ENCODE measurements around the gene CNIH3.

Gene CNIH3

DNA sequence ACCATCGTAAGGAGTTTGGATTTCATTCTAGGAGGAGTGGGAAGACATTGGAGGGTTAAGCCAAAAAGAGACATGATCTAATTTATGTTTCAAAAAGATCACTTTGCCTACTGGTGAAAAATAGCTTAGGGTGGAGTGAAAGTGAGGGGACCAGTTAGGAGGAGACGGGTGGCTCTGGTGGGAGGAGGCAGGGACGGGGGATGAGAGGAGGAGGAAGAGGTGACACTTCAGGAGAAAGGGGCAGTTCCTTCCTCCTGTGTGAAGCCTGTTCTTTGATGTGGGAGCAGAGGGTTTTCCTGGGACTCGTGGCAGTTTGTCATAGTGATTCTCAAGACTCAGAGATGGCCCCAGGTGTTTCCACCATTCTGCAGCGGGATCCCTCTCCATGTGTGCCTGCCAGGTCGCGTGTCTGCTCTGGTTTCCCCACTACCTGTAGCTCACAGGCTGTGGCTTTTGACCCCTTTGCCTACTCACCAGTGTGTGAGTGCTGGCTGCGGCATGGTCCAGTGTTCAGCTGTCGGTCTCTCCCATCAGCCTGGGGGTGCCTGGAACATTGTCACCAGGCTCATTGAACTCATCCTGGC lies 102.4 kb downstream of the CNIH3 start:
- no peaks in the 10 kb centered on the region for H3K79me2 ChIP-seq (ENCODE audit: control insufficient read depth, insufficient read depth, low read length, unreplicated experiment)
- H3K4me1 ChIP-seq (ENCODE audit: control insufficient read depth, insufficient read depth, low read length, unreplicated experiment) = no peaks in the 10 kb centered on the region
- H3K27me3 ChIP-seq (ENCODE audit: insufficient read depth, low read length) = no peaks in the 10 kb centered on the region
- no peak overlapping the region for H3K4me3 ChIP-seq (ENCODE audit: low read depth, low read length)
- no peaks in the 10 kb centered on the region for H3K36me3 ChIP-seq (ENCODE audit: insufficient read depth, low read length)
- H3K27ac ChIP-seq (ENCODE audit: low read depth, low read length) = no peak overlapping the region
- no peak overlapping the region for H2AFZ ChIP-seq (ENCODE audit: low read length, unreplicated experiment)

DNA sequence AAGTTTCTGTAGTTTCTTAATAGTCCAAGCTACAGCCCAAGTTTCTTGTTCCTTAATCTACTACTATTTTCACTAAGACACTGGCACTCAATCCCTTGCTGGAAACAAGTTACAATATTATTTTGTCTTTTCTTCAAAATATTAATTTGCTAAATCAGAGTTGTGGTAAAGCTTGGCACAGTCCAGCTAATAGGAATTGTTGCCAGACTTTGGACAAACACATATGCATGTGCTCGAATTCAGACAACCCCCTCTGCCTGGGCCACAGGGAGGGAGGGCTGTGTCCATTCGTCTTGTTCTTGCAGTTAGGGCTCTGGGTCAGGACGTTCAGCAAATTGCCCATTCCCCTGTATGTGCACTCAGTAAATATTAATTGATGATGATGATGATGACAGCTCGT lies 103.6 kb downstream of the CNIH3 start:
- no peak overlapping the region for H2AFZ ChIP-seq (ENCODE audit: low read length, unreplicated experiment)
- H3K4me1 ChIP-seq (ENCODE audit: control insufficient read depth, insufficient read depth, low read length, unreplicated experiment) = no peaks in the 10 kb centered on the region
- no peaks in the 10 kb centered on the region for H3K36me3 ChIP-seq (ENCODE audit: insufficient read depth, low read length)
- no peaks in the 10 kb centered on the region for H3K27me3 ChIP-seq (ENCODE audit: insufficient read depth, low read length)
- H3K79me2 ChIP-seq (ENCODE audit: control insufficient read depth, insufficient read depth, low read length, unreplicated experiment) = no peaks in the 10 kb centered on the region
- H3K27ac ChIP-seq (ENCODE audit: low read depth, low read length) = no peak overlapping the region
- no peak overlapping the region for H3K4me3 ChIP-seq (ENCODE audit: low read depth, low read length)

DNA sequence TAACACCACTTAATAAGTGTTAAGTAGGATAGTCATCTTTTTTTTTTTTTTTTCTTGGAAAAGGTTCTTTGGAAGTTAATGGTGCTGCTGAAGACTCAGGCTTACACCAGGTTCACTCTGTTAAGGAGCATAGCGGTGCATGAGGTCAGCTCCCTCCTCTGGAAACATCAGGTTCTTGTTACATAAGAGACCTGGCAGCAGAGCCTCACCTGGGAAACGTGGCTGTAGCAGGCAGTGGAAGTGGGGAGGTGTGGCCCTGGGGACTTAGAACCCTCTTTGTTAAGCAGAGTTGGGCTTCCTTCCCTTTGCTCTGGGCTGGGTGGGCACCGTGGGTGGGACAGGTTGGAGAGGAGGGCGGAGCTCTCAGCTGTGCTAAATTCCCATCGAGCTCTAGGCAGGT lies 104.1 kb downstream of the CNIH3 start:
- H2AFZ ChIP-seq (ENCODE audit: low read length, unreplicated experiment) = no peak overlapping the region
- H3K27me3 ChIP-seq (ENCODE audit: insufficient read depth, low read length) = no peaks in the 10 kb centered on the region
- H3K27ac ChIP-seq (ENCODE audit: low read depth, low read length) = no peak overlapping the region
- H3K4me3 ChIP-seq (ENCODE audit: low read depth, low read length) = no peak overlapping the region
- H3K36me3 ChIP-seq (ENCODE audit: insufficient read depth, low read length) = no peaks in the 10 kb centered on the region
- no peaks in the 10 kb centered on the region for H3K79me2 ChIP-seq (ENCODE audit: control insufficient read depth, insufficient read depth, low read length, unreplicated experiment)
- no peaks in the 10 kb centered on the region for H3K4me1 ChIP-seq (ENCODE audit: control insufficient read depth, insufficient read depth, low read length, unreplicated experiment)

DNA sequence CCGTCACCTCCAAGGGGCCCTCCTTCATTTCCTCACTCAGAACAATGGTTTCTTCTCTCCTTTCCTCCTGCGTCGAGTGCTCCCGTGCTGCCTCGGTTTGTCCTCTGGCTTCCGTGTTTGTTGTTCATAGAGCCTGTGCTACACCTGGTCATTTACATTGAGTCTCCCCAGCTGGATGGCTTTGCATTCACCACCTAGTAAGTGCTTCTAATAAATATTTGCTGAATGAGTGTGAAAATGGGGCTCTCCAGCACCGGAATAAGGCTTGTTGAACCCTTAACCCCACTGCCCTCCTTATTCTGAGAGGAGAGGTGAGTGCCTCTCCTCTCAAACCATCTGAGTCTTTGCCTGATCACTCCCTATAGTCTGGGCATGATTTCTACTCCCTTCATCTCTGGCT lies 104.9 kb downstream of the CNIH3 start:
- no peak overlapping the region for H3K27ac ChIP-seq (ENCODE audit: low read depth, low read length)
- H3K27me3 ChIP-seq (ENCODE audit: insufficient read depth, low read length) = no peaks in the 10 kb centered on the region
- no peak overlapping the region for H3K4me3 ChIP-seq (ENCODE audit: low read depth, low read length)
- H3K36me3 ChIP-seq (ENCODE audit: insufficient read depth, low read length) = no peaks in the 10 kb centered on the region
- H3K4me1 ChIP-seq (ENCODE audit: control insufficient read depth, insufficient read depth, low read length, unreplicated experiment) = peaks cover under 1% of the 10 kb centered on the region
- no peak overlapping the region for H2AFZ ChIP-seq (ENCODE audit: low read length, unreplicated experiment)
- H3K79me2 ChIP-seq (ENCODE audit: control insufficient read depth, insufficient read depth, low read length, unreplicated experiment) = no peaks in the 10 kb centered on the region

DNA sequence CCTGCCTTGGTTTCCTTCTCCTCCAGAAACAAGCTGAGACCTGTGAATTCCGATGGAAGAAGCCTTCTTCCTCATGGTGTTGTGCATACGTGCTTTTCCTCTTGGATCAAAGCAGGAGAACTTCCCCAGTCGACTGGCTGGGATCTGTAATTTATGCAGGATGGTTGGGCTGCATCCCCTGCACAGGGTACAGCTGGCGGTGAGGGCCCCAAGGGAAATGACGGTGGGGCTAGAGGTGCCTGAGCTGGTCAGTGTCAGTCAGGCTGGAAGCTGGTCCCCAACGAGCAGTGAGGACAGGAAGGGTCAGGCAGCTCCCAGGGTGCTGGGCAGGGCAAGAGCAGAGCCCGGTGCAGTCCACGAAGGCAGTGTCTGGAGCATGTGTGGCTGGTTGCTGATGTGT lies 106.7 kb downstream of the CNIH3 start:
- Histone ChIP-seq H3K27me3 (ENCODE audit: insufficient read depth, low read length) (no peaks in the 10 kb centered on the region), H3K4me3 (ENCODE audit: low read depth, low read length) (no peak overlapping the region), H3K4me1 (ENCODE audit: control insufficient read depth, insufficient read depth, low read length, unreplicated experiment) (peaks cover 18% of the 10 kb centered on the region), H2AFZ (ENCODE audit: low read length, unreplicated experiment) (no peak overlapping the region), H3K36me3 (ENCODE audit: insufficient read depth, low read length) (no peaks in the 10 kb centered on the region), H3K79me2 (ENCODE audit: control insufficient read depth, insufficient read depth, low read length, unreplicated experiment) (no peaks in the 10 kb centered on the region), H3K27ac (ENCODE audit: low read depth, low read length) (no peak overlapping the region)

DNA sequence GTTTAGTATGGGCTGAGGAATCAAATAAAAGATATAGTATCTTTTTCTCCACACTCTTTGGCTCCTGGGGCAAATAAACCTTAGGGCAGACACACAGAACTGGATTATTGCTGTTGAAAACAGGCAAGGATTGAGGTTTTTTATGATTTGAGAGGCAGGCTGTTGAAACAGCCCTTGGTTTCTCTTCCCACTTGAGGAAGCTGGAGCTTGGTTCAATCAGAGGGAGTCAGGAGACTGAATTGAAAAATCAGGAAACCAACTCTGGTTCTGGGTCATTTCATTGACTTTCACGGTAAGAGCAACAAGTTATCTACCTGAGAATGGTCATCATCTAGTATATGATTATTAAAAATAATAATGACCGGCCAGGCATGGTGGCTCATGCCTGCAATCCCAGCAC lies 108.4 kb downstream of the CNIH3 start:
- no peaks in the 10 kb centered on the region for H3K36me3 ChIP-seq (ENCODE audit: insufficient read depth, low read length)
- H2AFZ ChIP-seq (ENCODE audit: low read length, unreplicated experiment) = no peak overlapping the region
- H3K27me3 ChIP-seq (ENCODE audit: insufficient read depth, low read length) = no peaks in the 10 kb centered on the region
- H3K4me1 ChIP-seq (ENCODE audit: control insufficient read depth, insufficient read depth, low read length, unreplicated experiment) = peaks cover 22% of the 10 kb centered on the region
- H3K4me3 ChIP-seq (ENCODE audit: low read depth, low read length) = no peak overlapping the region
- H3K27ac ChIP-seq (ENCODE audit: low read depth, low read length) = no peak overlapping the region
- no peaks in the 10 kb centered on the region for H3K79me2 ChIP-seq (ENCODE audit: control insufficient read depth, insufficient read depth, low read length, unreplicated experiment)

DNA sequence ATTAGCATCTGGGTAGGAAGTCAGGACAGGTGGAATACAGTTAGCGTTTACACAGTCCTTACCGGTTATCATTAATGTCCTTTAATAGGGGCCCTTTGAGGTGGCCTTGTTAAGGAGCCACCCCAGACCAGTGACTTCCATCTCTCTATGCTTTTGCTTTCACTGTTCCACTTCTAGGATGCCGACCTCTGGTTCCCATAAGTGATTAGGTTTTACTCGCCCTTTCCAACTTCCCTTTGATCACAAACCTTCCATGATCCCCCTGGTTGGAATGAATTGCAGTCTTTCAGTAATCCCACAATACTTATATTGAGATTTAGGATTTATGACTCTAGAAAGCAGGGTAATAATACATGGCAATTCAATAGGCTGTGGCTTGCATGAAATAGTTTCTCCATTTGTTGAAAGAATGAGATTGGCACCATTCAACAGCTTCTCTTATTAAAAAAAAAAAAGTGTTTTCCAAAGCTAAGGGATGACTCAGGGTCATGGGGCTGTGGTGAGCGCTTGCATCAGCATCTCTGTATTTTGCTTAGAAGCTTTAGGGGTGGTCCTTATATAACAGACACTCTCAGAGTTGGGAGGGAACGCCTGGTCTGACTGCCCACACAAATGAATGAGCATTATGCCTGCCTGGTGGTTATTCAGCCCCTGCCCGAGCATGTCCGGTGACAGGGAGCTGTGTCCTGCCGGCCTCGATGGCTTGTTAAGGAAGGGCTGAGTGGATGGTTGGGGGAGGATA lies 110.5 kb downstream of the CNIH3 start:
- Histone ChIP-seq H3K27ac (ENCODE audit: low read depth, low read length) (peak overlapping the region; percentile 76), H3K36me3 (ENCODE audit: insufficient read depth, low read length) (no peaks in the 10 kb centered on the region), H3K27me3 (ENCODE audit: insufficient read depth, low read length) (no peaks in the 10 kb centered on the region), H2AFZ (ENCODE audit: low read length, unreplicated experiment) (peak overlapping the region; percentile 55), H3K4me1 (ENCODE audit: control insufficient read depth, insufficient read depth, low read length, unreplicated experiment) (peaks cover 36% of the 10 kb centered on the region), H3K79me2 (ENCODE audit: control insufficient read depth, insufficient read depth, low read length, unreplicated experiment) (no peaks in the 10 kb centered on the region), H3K4me3 (ENCODE audit: low read depth, low read length) (no peak overlapping the region; the same call in 1 of the 2 replicates)

DNA sequence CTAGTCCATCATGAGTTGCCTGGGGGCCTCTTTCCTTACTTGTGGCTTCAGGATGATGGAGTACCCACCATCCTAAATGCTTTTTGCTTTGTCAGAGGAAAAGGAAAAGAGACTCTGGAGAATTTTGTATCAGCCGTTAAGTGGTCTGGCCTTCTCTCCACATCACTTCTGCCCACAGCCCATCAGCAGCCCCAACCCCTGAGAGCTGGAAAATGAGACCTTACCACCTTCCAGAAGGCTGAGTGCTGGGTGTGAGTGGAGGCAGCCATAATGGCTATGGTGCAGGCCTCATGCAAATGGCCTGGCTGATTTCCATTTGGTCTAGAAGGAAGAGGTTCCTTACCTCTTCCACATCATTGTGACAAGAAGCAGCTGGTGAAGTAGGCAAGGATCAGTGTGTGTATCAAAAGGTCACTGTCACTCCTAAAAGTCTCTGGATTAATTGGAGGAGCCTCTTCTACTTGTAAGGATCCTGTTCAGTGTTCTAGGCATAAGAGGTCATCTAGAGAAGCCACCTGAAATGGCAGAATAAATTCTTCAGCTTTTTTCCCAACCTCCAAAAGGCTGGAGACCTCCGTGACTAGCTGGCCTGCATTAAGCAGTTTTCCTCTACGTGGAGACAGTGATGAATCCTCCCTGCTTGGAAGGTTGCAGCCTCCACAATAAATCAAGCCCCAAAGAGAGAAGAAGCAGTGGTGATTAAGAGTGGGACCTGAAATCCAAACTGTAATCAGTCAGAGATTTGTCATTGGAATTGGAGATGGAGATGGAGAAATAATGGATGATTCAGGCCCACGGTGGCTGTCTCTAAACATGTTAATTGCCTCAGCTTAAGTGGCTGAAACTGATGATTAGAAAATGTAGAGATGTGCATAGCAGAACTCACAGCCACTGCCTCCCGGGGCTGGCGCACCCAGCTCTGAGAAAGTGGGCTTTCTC lies 111.5 kb downstream of the CNIH3 start:
- peak overlapping the region; percentile 76 for H3K27ac ChIP-seq (ENCODE audit: low read depth, low read length)
- no peaks in the 10 kb centered on the region for H3K36me3 ChIP-seq (ENCODE audit: insufficient read depth, low read length)
- H3K79me2 ChIP-seq (ENCODE audit: control insufficient read depth, insufficient read depth, low read length, unreplicated experiment) = no peaks in the 10 kb centered on the region
- no peak overlapping the region; the same call in 1 of the 2 replicates for H3K4me3 ChIP-seq (ENCODE audit: low read depth, low read length)
- H3K27me3 ChIP-seq (ENCODE audit: insufficient read depth, low read length) = no peaks in the 10 kb centered on the region
- peak overlapping the region; percentile 33 for H2AFZ ChIP-seq (ENCODE audit: low read length, unreplicated experiment)
- H3K4me1 ChIP-seq (ENCODE audit: control insufficient read depth, insufficient read depth, low read length, unreplicated experiment) = peaks cover 41% of the 10 kb centered on the region

DNA sequence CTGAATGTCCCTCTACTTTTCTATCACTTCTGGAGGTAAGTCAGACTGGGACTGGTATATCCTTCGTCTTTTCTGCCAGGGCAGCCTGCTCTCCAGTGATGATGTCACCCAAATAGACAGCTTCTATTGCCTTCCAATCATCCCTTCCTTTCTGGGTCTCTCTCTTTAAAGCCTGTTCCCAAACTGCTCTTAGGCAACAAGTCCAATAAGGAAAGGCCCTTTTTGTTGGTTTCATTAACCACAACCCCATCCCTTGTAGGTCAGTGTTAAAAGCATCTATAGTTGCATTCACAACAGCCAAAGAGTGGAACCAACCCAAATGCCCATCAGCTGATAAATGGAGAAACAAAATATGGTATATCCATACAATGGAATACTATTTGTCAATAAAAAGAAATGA lies 114.4 kb downstream of the CNIH3 start:
- no peak overlapping the region for H3K4me3 ChIP-seq (ENCODE audit: low read depth, low read length)
- no peak overlapping the region for H2AFZ ChIP-seq (ENCODE audit: low read length, unreplicated experiment)
- no peaks in the 10 kb centered on the region for H3K36me3 ChIP-seq (ENCODE audit: insufficient read depth, low read length)
- H3K4me1 ChIP-seq (ENCODE audit: control insufficient read depth, insufficient read depth, low read length, unreplicated experiment) = peaks cover 55% of the 10 kb centered on the region
- no peaks in the 10 kb centered on the region for H3K27me3 ChIP-seq (ENCODE audit: insufficient read depth, low read length)
- H3K79me2 ChIP-seq (ENCODE audit: control insufficient read depth, insufficient read depth, low read length, unreplicated experiment) = no peaks in the 10 kb centered on the region
- H3K27ac ChIP-seq (ENCODE audit: low read depth, low read length) = peak overlapping the region; percentile 71

DNA sequence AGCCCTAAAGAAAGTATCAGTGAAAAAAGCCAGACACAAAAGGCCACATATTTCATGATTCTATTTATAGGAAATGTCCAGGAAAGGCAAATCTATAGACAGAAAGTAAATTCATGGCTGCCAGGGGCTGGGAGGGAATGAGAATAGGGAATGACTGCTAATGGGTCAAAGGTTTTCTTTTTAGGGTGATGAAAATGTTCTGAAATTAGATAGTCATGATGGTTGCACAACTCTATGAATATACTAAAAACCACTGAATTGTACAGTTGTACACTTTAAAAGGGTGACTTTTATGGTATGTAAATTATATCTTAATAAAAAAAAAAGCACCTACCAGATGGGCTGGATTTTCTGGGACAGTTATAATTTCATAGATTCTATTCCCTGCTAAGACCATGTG lies 114.8 kb downstream of the CNIH3 start:
- no peaks in the 10 kb centered on the region for H3K36me3 ChIP-seq (ENCODE audit: insufficient read depth, low read length)
- no peaks in the 10 kb centered on the region for H3K79me2 ChIP-seq (ENCODE audit: control insufficient read depth, insufficient read depth, low read length, unreplicated experiment)
- H3K4me1 ChIP-seq (ENCODE audit: control insufficient read depth, insufficient read depth, low read length, unreplicated experiment) = peaks cover 54% of the 10 kb centered on the region
- peak overlapping the region; percentile 71 for H3K27ac ChIP-seq (ENCODE audit: low read depth, low read length)
- H2AFZ ChIP-seq (ENCODE audit: low read length, unreplicated experiment) = no peak overlapping the region
- no peaks in the 10 kb centered on the region for H3K27me3 ChIP-seq (ENCODE audit: insufficient read depth, low read length)
- H3K4me3 ChIP-seq (ENCODE audit: low read depth, low read length) = no peak overlapping the region
